Measurements from ENCODE around the gene MAS1.
"Not testable (repeated sequence)": the region's sequence is repeated elsewhere in the genome, so short reads cannot be mapped to it uniquely, and the experiment has no call there.

DNA sequence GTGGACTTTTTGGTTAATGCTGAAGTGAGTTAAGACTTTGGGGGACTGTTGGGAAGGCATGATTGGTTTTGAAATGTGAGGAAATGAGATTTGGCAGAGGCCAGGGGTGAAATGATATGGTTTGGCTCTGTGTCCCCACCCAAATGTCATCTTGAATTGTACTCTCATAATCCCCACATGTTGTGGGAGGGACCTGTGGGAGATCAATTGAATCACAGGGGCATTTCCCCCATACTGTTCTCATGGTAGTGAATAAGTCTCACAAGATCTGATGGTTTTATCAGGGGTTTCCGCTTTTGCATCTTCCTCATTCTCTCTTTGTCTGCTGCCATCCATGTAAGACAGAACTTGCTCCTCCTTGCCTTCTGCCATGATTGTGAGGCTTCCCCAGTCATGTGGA is 40.9 kb upstream of the MAS1 start:
- TF ChIP-seq CTCF, POLR2A, EP300, POLR2AphosphoS5 (IDR thresholded peaks at IDR 0.05): not testable (repeated sequence)
